Mesenchymal stem cell (in vitro differentiated cells and primary cell): ENCODE data around the gene WNT11.

ENCODE experiments used
- DNase-seq: peaks from one replicate; pipeline ENCODE4 v3.0.0-alpha.2; 2013
- H2AFZ ChIP-seq: one replicate; pipeline ENCODE4 v1.6.1; 2013; ENCODE audit warnings: low read depth, mild to moderate bottlenecking, control low read depth, inconsistent platforms, low read length, moderate library complexity
- H2AK5ac ChIP-seq: 2 replicates; pipeline ENCODE4 v1.6.1; 2013; ENCODE audit warnings: low read length, moderate library complexity, mild to moderate bottlenecking, inconsistent platforms; ENCODE audit not compliant: severe bottlenecking
- H2BK120ac ChIP-seq: one replicate; pipeline ENCODE4 v1.6.1; 2013; ENCODE audit warnings: low read depth, mild to moderate bottlenecking, inconsistent platforms, low read length, moderate library complexity
- H2BK12ac ChIP-seq, 2 experiments: one replicate each; pipeline ENCODE4 v1.6.1; 2013; ENCODE audit warnings: inconsistent platforms in 2 of 2, low read length in 2 of 2, mild to moderate bottlenecking in 2 of 2, moderate library complexity in 2 of 2, control low read depth in 1 of 2
- H2BK15ac ChIP-seq: one replicate; pipeline ENCODE4 v1.6.1; 2013; ENCODE audit warnings: mild to moderate bottlenecking, low read depth, inconsistent platforms; ENCODE audit not compliant: poor library complexity, severe bottlenecking
- H2BK5ac ChIP-seq: 2 replicates; pipeline ENCODE4 v1.6.1; 2013; ENCODE audit warnings: low read depth, mild to moderate bottlenecking, low read length, control low read depth, inconsistent platforms; ENCODE audit not compliant: poor library complexity, severe bottlenecking
- H3K14ac ChIP-seq, 2 experiments: one replicate each; pipeline ENCODE4 v1.6.1; 2013; ENCODE audit warnings: inconsistent platforms in 2 of 2, low read length in 2 of 2, control low read depth in 1 of 2, mild to moderate bottlenecking in 1 of 2, moderate library complexity in 1 of 2
- H3K18ac ChIP-seq, 2 experiments: one replicate each; pipeline ENCODE4 v1.6.1; 2013; ENCODE audit warnings: inconsistent platforms in 2 of 2, low read length in 2 of 2, control low read depth in 1 of 2, low read depth in 1 of 2, mild to moderate bottlenecking in 1 of 2
- H3K23ac ChIP-seq, 2 experiments: one replicate each; pipeline ENCODE4 v1.6.1; 2013; ENCODE audit warnings: inconsistent platforms in 2 of 2, low read length in 2 of 2, mild to moderate bottlenecking in 2 of 2, moderate library complexity in 2 of 2, control low read depth in 1 of 2
- H3K27ac ChIP-seq: 2 replicates; pipeline ENCODE4 v1.5.1; 2013; ENCODE audit warnings: mild to moderate bottlenecking, moderate library complexity, low read length, control low read depth, inconsistent platforms; ENCODE audit not compliant: poor library complexity, severe bottlenecking
- H3K27me3 ChIP-seq, 2 experiments: 2 replicates each; pipeline versions ENCODE4 v1.6.1 to v1.7.0; 2013; ENCODE audit warnings: low read length in 2 of 2, mild to moderate bottlenecking in 2 of 2, moderate library complexity in 2 of 2, control low read depth in 1 of 2, inconsistent platforms in 1 of 2; ENCODE audit not compliant: control insufficient read depth in 1 of 2, insufficient read depth in 1 of 2
- H3K36me3 ChIP-seq, 2 experiments: 2 replicates each; pipeline versions ENCODE4 v1.6.1 to v1.7.0; 2013; ENCODE audit warnings: low read length in 2 of 2, control low read depth in 1 of 2, inconsistent platforms in 1 of 2, low read depth in 1 of 2, mild to moderate bottlenecking in 1 of 2; ENCODE audit not compliant: insufficient read depth in 2 of 2, control insufficient read depth in 1 of 2
- H3K4ac ChIP-seq, 2 experiments: one replicate each; pipeline ENCODE4 v1.6.1; 2013; ENCODE audit warnings: inconsistent platforms in 2 of 2, low read length in 2 of 2, mild to moderate bottlenecking in 2 of 2, moderate library complexity in 2 of 2, control low read depth in 1 of 2, low read depth in 1 of 2
- H3K4me1 ChIP-seq: 2 replicates; pipeline ENCODE4 v1.6.1; 2013; ENCODE audit warnings: low read depth, low read length, control low read depth; ENCODE audit not compliant: control insufficient read depth, insufficient read depth
- H3K4me2 ChIP-seq: 2 replicates; pipeline ENCODE4 v1.6.1; 2013; ENCODE audit warnings: low read length, mild to moderate bottlenecking, inconsistent platforms; ENCODE audit not compliant: poor library complexity, severe bottlenecking
- H3K4me3 ChIP-seq, 2 experiments: 2 replicates each; pipeline versions ENCODE4 v1.5.1 to v1.7.0; 2013; ENCODE audit warnings: low read length in 2 of 2, mild to moderate bottlenecking in 2 of 2, control low read depth in 1 of 2, low read depth in 1 of 2; ENCODE audit not compliant: insufficient read depth in 1 of 2
- H3K79me1 ChIP-seq: replicated peaks from 2 replicates; pipeline ENCODE4 v1.6.1; 2013; ENCODE audit warnings: mild to moderate bottlenecking, control low read depth, low read length, inconsistent platforms; ENCODE audit not compliant: poor library complexity, severe bottlenecking
- H3K9ac ChIP-seq: 2 replicates; pipeline ENCODE4 v1.7.0; 2013; ENCODE audit warnings: mild to moderate bottlenecking, low read length, moderate library complexity
- H3K9me3 ChIP-seq: 2 replicates; pipeline ENCODE4 v1.7.0; 2013; ENCODE audit warnings: mild to moderate bottlenecking, low read length; ENCODE audit not compliant: control insufficient read depth
- H4K8ac ChIP-seq: one replicate; pipeline ENCODE4 v1.6.1; 2013; ENCODE audit warnings: inconsistent platforms, mild to moderate bottlenecking, low read length, moderate library complexity
- H4K91ac ChIP-seq: one replicate; pipeline ENCODE4 v1.6.1; 2013; ENCODE audit warnings: mild to moderate bottlenecking, low read length, inconsistent platforms
- WGBS: methylation state at CpG from one replicate; pipeline ENCODE4 v1.1.7; 2013; ENCODE audit warnings: mixed read lengths; 5-methylcytosine and 5-hydroxymethylcytosine counted together

WNT11 gene

DNA sequence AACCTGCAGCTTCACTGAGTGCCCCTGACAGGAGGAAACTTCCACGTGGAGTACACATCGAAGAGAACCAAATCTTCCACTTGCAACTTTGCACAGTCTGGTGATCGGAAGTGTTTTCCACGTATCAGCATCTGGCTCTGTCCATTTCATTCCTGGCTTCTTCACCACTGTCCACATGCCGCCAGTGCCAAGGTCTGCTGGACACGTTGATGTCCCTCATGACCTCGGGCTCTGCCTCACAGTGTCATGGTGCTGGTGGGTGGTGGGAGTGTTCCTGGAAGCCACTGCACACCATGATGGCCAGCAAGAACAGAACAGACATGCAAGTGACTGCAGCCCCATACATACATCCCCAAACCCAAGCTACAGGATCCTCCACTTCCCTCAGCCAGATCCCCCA, 48.4 kb downstream of the WNT11 start:
- Histone ChIP-seq H2AFZ (no peak overlapping the region), H4K91ac (no peak overlapping the region), H3K18ac (no peak overlapping the region), H3K36me3 (no peaks in the 10 kb centered on the region), H3K4ac (no peak overlapping the region), H3K4me3 (no peak overlapping the region), H2BK5ac (no peak overlapping the region), H3K9me3 (no peaks in the 10 kb centered on the region), H3K79me1 (no peaks in the 10 kb centered on the region), H3K14ac (peak overlapping the region in 1 of 2 experiments; percentile 19), H2BK15ac (no peak overlapping the region), H3K4me1 (peaks cover 20% of the 10 kb centered on the region), H3K4me2 (no peak overlapping the region), H4K8ac (no peak overlapping the region), H3K27me3 (peaks cover 14 to 38% of the 10 kb centered on the region in 2 experiments), H3K23ac (no peak overlapping the region), H2BK12ac (no peak overlapping the region), H2BK120ac (no peak overlapping the region), H3K9ac (no peak overlapping the region), H2AK5ac (no peak overlapping the region), H3K27ac (no peak overlapping the region)
- WGBS, result 81% methylated on average over 5 of the region's 7 CpGs
- no peak for DNase-seq

DNA sequence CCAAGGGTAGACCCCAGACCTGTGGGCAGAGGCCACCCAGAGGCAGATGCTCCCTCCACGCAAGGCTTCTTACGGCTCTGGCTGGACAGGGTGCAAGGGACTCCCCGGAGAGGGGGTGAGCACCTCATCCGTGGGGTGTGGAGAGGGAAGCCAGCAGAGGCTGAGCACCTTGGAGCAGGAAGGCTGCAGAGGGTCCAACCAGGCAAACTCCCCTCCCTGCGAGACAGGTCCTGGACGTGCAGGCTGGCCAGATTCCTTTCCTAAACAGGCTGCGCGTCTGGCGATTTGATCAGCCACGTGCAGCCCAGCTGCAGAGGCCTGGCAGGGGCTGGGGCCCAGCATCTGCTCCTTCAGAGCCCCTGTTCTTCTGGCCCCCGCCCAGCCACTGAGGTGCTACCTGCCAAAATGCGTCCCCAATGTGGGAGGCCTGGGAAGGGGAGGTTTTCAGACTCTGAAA, 49.3 kb downstream of the WNT11 start:
- 85% methylated on average over 12 of the region's 12 CpGs for WGBS
- H2AFZ ChIP-seq, result no peak overlapping the region
- no peak overlapping the region for H2BK5ac ChIP-seq
- H3K27me3 ChIP-seq, result peaks cover 12 to 33% of the 10 kb centered on the region in 2 experiments
- no peak overlapping the region for H3K4me3 ChIP-seq
- no peak overlapping the region for H2BK12ac ChIP-seq
- H2BK120ac ChIP-seq, result no peak overlapping the region
- no peak overlapping the region for H3K18ac ChIP-seq
- H3K4me1 ChIP-seq, result peaks cover 22% of the 10 kb centered on the region
- H3K23ac ChIP-seq, result no peak overlapping the region
- no peaks in the 10 kb centered on the region for H3K79me1 ChIP-seq
- no peak overlapping the region for H3K9ac ChIP-seq
- no peak overlapping the region for H2BK15ac ChIP-seq
- no peak overlapping the region for H3K14ac ChIP-seq
- no peaks in the 10 kb centered on the region for H3K36me3 ChIP-seq
- no peak overlapping the region for H3K4me2 ChIP-seq
- no peak overlapping the region for H4K91ac ChIP-seq
- H3K9me3 ChIP-seq, result no peaks in the 10 kb centered on the region
- no peak for DNase-seq
- no peak overlapping the region for H4K8ac ChIP-seq
- H3K4ac ChIP-seq, result no peak overlapping the region
- no peak overlapping the region for H2AK5ac ChIP-seq
- no peak overlapping the region for H3K27ac ChIP-seq

DNA sequence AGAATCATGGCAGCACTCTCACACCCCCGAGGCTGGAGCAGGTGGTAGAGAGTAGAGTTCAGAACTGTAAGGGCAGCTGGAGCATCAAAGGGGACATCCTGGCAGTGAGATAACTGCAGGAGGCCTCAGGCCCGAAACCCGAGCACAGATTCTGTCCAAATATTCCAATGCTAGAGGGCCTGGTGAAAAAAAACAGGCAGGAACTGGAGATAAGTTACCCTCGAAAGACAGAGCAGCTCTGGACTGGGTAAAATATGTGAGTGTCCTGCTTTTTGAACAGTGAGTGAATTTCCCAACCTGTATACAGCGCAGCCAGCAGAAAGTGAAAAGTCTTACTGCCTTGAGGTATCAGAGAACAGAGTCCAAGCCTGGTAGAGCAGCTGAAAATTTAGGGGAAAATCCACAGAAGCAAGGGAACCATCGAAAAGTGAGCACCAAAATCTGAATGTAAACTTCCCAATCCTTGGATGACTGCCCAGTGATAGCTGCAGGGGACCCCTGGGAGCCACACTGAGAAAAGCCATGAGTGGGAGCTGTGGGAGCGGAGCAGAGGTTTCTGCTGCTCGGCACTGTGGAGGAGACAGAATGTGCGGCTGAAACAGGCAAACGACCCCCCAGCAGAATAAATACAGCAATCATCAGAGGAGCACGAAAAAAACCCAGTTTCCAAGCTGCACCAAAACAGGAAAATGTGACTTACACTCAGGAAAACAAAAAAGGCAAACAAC, 50.6 kb downstream of the WNT11 start:
- peaks cover 16% of the 10 kb centered on the region for H3K4me1 ChIP-seq
- H3K9ac ChIP-seq, result no peak overlapping the region
- H4K91ac ChIP-seq, result no peak overlapping the region
- no peak overlapping the region for H3K18ac ChIP-seq
- H3K4me2 ChIP-seq, result no peak overlapping the region
- H3K27ac ChIP-seq, result no peak overlapping the region
- H2BK120ac ChIP-seq, result no peak overlapping the region
- DNase-seq, result no peak
- no peaks in the 10 kb centered on the region for H3K9me3 ChIP-seq
- H2AK5ac ChIP-seq, result no peak overlapping the region
- H3K36me3 ChIP-seq, result no peaks in the 10 kb centered on the region
- peaks cover 12 to 26% of the 10 kb centered on the region in 2 experiments for H3K27me3 ChIP-seq
- H3K4me3 ChIP-seq, result no peak overlapping the region
- WGBS, result 71% methylated on average over 9 of the region's 11 CpGs
- no peak overlapping the region for H4K8ac ChIP-seq
- H3K79me1 ChIP-seq, result no peaks in the 10 kb centered on the region
- no peak overlapping the region for H3K14ac ChIP-seq
- peak overlapping the region; percentile 8 for H2AFZ ChIP-seq
- H3K4ac ChIP-seq, result no peak overlapping the region
- H3K23ac ChIP-seq, result no peak overlapping the region
- H2BK15ac ChIP-seq, result no peak overlapping the region
- no peak overlapping the region for H2BK5ac ChIP-seq
- no peak overlapping the region for H2BK12ac ChIP-seq

DNA sequence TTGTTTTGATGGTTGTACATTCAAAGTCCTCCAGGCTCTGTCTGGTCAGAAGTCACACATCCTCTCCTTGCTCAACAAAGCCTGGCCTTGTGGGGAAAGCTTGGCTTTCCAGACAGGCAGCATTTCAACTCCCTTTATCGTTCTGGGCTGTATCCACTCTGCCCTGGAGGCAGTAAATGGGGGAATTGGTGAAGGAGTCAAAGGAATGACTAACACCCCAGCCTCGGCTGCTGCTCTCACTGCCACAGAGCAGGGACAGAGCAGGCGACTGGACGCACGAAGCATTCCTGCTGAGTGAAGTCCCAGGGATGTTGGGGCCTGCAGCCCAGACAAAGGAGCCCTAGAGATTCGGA, 52.8 kb downstream of the WNT11 start:
- Histone ChIP-seq H3K9ac (peak overlapping the region; percentile 27), H3K27ac (no peak overlapping the region), H2BK15ac (no peak overlapping the region), H3K27me3 (peaks cover 9 to 15% of the 10 kb centered on the region in 2 experiments), H3K4ac (no peak overlapping the region), H3K4me2 (no peak overlapping the region), H2BK5ac (no peak overlapping the region), H3K79me1 (no peaks in the 10 kb centered on the region), H2AK5ac (no peak overlapping the region), H4K8ac (no peak overlapping the region), H3K9me3 (no peaks in the 10 kb centered on the region), H3K14ac (no peak overlapping the region), H2BK12ac (no peak overlapping the region), H2BK120ac (no peak overlapping the region), H4K91ac (no peak overlapping the region), H3K18ac (no peak overlapping the region), H3K4me1 (peaks cover 6% of the 10 kb centered on the region), H3K36me3 (no peaks in the 10 kb centered on the region), H2AFZ (no peak overlapping the region), H3K4me3 (no peak overlapping the region), H3K23ac (no peak overlapping the region)
- DNase-seq, result peak; percentile 35
- WGBS, result 62% methylated on average over 6 of the region's 6 CpGs
